HEK293T (cell line): ENCODE results near the gene GPR155.

Source experiments
- ARNT ChIP-seq: fragments of 450-650 bp; IDR thresholded peaks from 2 replicates; pipeline ENCODE4 v1.6.1; 2017; ENCODE audit warnings: mild to moderate bottlenecking
- BHLHE40 ChIP-seq: fragments of 450-650 bp; IDR thresholded peaks from 2 replicates; pipeline ENCODE4 v1.6.1; 2016; ENCODE audit warnings: mild to moderate bottlenecking, moderate library complexity, borderline replicate concordance
- CTBP1 ChIP-seq: fragments of 450-650 bp; IDR thresholded peaks from 2 replicates; pipeline ENCODE4 v1.6.1; 2016; ENCODE audit warnings: borderline replicate concordance
- ELF4 ChIP-seq: fragments of 450-650 bp; IDR thresholded peaks from 2 replicates; pipeline ENCODE4 v1.6.1; 2017; ENCODE audit warnings: antibody characterized with exemption
- FOXA1 ChIP-seq: fragments of 450-650 bp; IDR thresholded peaks from 2 replicates; pipeline ENCODE4 v1.6.1; 2016; ENCODE audit warnings: mild to moderate bottlenecking
- FOXK2 ChIP-seq: fragments of 450-650 bp; IDR thresholded peaks from 2 replicates; pipeline ENCODE4 v1.6.1; 2016; ENCODE audit warnings: mild to moderate bottlenecking
- FOXM1 ChIP-seq: fragments of 450-650 bp; IDR thresholded peaks from 2 replicates; pipeline ENCODE4 v1.6.1; 2017; ENCODE audit warnings: mild to moderate bottlenecking, borderline replicate concordance
- HDGF ChIP-seq: fragments of 450-650 bp; IDR thresholded peaks from 2 replicates; pipeline ENCODE4 v1.6.1; 2017; ENCODE audit warnings: antibody characterized with exemption, borderline replicate concordance
- LEF1 ChIP-seq: fragments of 450-650 bp; IDR thresholded peaks from 2 replicates; pipeline ENCODE4 v1.6.1; 2017; ENCODE audit warnings: mild to moderate bottlenecking, borderline replicate concordance
- NFRKB ChIP-seq: fragments of 450-650 bp; IDR thresholded peaks from 2 replicates; pipeline ENCODE4 v1.6.1; 2016; ENCODE audit warnings: mild to moderate bottlenecking, moderate library complexity
- SP1 ChIP-seq: fragments of 450-650 bp; IDR thresholded peaks from 2 replicates; pipeline ENCODE4 v1.6.1; 2017
- SUZ12 ChIP-seq: fragments of 450-650 bp; IDR thresholded peaks from 2 replicates; pipeline ENCODE4 v1.6.1; 2016; ENCODE audit warnings: mild to moderate bottlenecking
- TARDBP ChIP-seq: fragments of 450-650 bp; IDR thresholded peaks from 2 replicates; pipeline ENCODE4 v1.6.1; 2016
- ZNF384 ChIP-seq: fragments of 450-650 bp; IDR thresholded peaks from 2 replicates; pipeline ENCODE4 v1.6.1; 2016

DNA sequence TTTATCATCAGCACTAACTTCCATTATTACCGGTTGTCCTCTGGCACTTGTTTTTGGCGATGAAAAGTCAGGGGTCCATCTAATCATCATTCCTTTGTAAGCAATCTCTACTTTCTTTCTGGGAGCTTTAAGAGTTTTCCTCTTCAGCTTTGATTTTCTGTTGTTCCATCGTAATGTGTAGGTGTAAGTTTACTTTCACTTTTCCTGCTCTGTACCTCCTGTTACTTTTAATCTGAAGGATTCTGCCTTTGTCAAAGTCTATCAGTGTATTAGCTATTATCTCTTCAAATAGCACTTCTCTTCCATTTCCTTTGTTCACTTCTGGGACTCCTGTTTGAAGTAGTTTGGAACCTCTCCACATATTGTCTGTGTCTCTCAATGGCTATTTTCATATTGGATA is 25.5 kb upstream of the GPR155 start:
- no peak for TF ChIP-seq SUZ12
- no peak for TF ChIP-seq ARNT
- no peak for TF ChIP-seq SP1
- TF ChIP-seq ELF4 = no peak
- TF ChIP-seq HDGF = no peak
- no peak for TF ChIP-seq FOXK2
- no peak for TF ChIP-seq BHLHE40
- no peak for TF ChIP-seq LEF1
- TF ChIP-seq FOXA1 = no peak
- no peak for TF ChIP-seq FOXM1
- no peak for TF ChIP-seq CTBP1
- no peak for TF ChIP-seq TARDBP
- no peak for TF ChIP-seq ZNF384
- TF ChIP-seq NFRKB = no peak
